Left kidney (tissue), 2 donors: Measurements from ENCODE around the gene STK32C. TPM values are rescaled to one million over a fixed set of nuclear protein-coding genes. Genes with fewer than 3 reads are reported as not detected.

Experiments used
- DNase-seq: peaks from one replicate; pipeline ENCODE4 v3.0.0-alpha.2; 2013
- polyA plus RNA-seq: library from polyadenylated mRNA; unstranded; fragments of 120-200 nt; gene quantifications from one replicate; pipeline ENCODE4 v1.2.1, GENCODE V29; 2013; ENCODE audit not compliant: insufficient read length

Gene STK32C
- polyA plus RNA-seq, 1 donor = 11.5 TPM

DNA sequence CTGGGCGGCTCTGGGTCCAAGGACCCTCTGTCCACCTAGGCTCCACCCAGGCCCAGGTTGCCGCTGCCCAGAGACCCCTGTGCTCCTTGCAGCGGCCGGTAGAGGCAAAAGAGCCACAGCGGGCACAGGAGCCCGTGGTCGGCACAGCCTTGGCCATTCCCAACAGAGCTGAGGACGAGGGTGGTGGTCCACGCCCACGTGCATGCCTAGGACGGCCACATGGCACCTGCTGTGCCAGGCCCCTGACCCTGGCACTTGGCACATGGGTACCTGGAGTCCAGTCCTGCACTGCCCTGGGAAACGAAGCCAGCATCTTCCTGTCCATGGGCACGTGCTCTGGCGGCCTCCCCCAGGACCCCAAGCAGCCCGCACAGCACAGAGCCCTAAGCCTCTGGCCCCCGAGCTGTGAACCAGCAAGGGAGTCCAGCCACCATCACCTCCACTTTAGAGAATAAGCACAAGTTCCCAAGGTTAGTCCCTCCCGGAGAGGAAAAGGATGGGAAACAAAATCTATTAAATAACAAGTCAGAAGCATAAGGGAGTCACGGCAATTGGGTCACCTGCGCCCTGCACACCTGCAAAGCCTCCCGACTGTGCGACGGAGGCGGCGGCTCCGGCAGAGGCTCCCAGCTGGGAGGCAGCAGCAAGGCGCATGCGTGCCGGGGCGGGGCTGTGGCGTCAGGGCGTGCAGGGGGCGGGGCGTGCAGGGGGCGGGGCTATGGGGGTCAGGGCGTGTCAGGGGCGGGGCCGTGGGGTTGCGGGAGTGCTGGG lies 59.1 kb downstream of the STK32C start:
- no peak for DNase-seq

- DNase-seq = no peak
Measured at GRCh38 chr10:132247943-132248342, 59.8 kb downstream of the STK32C start.

- DNase-seq = no peak
Measured at GRCh38 chr10:132246296-132246695, 61.5 kb downstream of the STK32C start.

DNA sequence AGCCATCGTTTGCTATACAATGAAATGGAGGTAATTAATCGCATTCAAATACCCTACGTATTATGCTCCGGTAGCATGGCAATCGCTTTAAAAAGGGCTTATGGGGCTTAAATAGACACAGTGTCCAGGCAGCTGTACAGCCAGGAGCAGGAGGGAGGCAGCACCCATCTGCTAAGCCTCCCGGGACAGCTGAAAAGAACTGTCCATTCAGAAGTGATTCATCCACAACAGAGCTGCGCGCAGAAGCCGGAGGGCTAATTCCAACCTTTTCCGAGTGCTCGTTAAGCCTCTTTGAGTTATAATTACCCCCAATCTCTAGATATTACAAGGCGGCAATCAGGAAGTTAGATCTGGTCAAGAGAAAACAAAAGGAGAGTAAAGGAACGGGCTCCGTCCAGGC lies 62.7 kb downstream of the STK32C start:
- DNase-seq = no peak

DNA sequence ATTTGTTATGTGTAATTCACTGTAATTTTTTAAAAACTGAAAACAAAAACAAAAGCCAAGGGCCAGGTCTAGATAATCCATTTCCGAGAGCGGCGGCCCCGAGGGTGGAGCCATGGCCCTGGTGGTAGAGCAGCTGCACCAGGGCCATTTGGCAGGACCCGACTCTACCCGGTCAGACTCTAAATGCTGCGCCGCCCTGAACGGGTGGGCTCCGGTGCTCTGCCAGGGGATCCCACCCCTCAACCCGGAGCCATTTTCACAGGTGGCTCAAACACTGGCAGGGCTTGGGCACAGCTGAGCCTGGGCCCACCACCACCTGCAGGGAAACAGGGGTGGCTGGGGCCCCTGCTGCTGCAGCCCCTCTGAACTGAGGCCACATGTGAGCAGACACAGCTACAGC lies 64.1 kb downstream of the STK32C start:
- no peak for DNase-seq

- no peak for DNase-seq
Measured at GRCh38 chr10:132243141-132243540, 64.6 kb downstream of the STK32C start.

GRCh38 chr10:132242103-132242840 lies 65.5 kb downstream of the STK32C start:
- no peak for DNase-seq

- no peak for DNase-seq
Measured at GRCh38 chr10:132241496-132241895, 66.3 kb downstream of the STK32C start.

- no peak for DNase-seq
Measured at GRCh38 chr10:132241086-132241485, 66.7 kb downstream of the STK32C start.

DNA sequence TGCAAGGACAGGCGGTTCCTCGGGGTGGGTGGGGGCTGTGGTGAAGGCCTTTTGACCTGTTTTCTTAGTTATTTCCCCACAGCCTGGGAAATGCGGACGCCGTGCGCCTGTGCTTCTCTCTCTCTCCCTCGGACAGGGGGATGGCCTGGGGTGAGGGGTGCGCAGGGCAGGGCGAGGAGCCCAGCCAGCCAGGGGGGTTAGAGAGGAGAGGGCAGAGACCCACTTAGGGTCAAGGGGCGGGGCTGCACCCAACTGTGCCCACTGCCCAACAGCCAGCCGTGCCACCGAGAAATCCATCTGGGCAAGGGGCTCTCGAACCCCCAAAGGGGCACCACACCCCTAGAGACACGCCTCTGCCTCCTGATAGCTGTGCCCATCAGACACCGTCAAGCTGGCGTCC lies 67.2 kb downstream of the STK32C start:
- DNase-seq = no peak

- no peak for DNase-seq
Measured at GRCh38 chr10:132240156-132240555, 67.6 kb downstream of the STK32C start.

GRCh38 chr10:132239126-132240031 lies 68.4 kb downstream of the STK32C start:
- DNase-seq = no peak

DNA sequence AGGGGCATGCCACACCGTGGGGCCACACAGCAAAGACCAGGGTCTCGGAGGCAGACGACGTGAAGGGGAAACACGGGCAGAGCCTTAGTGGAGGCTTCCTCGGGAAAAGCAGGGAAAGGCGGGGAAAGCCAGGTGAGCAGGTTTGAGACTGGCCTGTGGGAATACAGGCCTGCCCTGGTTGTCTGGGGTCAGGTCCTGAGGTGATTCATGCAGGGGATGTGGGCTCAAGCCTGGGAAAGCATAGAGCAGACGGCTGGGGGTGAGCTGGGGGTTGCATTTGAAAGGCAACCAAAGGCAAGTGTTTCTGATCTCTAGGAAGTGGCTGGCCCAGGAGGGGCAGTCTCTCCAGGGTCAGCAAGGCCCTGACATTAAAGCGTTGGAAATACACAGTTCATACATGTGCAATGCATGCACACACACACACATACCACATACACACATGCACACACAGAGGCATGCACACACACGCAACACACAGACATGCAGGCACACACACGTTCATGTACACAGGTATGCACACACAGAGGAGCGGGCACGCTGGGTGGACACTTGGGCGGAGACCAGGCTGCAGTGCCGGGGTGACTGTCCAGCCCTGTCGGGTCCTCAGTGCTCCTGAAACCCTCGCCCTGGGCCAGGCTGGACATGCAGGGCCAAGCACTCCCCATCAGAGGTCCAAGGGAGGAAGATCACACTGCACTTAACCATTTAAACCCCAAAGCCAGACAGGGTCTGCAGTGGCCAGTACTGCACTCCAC lies 69.2 kb downstream of the STK32C start:
- no peak for DNase-seq

GRCh38 chr10:132237871-132238270 lies 69.9 kb downstream of the STK32C start:
- DNase-seq = no peak

DNA sequence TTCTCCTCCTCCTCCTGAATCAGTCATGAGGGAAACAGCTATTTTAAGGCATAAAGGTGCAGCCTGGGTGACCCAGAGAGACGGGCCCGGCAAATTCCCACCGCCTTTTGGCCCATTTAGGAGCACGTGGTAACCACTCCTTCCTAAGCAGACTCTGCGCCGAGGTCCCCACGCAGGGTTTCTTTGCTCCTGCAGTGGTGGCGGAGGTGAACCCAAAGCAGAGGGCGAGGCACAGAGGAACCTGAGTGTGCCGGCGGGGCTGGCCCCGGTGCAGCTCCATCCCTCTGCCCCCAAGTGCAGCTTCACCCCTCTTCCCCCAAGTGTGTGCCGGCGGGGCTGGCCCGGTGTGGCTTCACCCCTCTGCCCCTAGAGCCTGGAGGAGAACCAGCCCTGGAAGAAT lies 70.4 kb downstream of the STK32C start:
- DNase-seq = no peak

DNA sequence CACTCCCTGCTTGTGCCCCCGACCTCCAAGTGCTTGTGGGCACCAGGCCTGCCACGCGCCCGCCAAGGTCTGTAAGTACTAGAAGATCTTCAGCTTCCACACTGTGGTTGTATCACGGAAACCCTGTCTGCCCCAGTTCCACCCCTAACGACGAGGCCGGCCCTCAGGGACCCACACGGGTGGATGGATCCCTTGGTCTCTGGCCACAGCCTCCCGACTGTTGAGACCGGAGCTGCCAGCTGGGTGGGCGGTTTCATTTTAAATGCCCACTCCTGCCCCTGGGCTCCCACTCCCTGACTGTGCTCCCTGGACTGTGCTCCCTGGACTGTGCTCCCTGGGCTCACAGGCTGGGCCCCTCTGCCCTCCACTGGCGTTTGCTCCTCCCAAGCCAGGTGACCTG lies 70.9 kb downstream of the STK32C start:
- DNase-seq = no peak

GRCh38 chr10:132236161-132236560 lies 71.6 kb downstream of the STK32C start:
- DNase-seq = no peak

- DNase-seq = no peak
Measured at GRCh38 chr10:132234860-132235259, 72.9 kb downstream of the STK32C start.

DNA sequence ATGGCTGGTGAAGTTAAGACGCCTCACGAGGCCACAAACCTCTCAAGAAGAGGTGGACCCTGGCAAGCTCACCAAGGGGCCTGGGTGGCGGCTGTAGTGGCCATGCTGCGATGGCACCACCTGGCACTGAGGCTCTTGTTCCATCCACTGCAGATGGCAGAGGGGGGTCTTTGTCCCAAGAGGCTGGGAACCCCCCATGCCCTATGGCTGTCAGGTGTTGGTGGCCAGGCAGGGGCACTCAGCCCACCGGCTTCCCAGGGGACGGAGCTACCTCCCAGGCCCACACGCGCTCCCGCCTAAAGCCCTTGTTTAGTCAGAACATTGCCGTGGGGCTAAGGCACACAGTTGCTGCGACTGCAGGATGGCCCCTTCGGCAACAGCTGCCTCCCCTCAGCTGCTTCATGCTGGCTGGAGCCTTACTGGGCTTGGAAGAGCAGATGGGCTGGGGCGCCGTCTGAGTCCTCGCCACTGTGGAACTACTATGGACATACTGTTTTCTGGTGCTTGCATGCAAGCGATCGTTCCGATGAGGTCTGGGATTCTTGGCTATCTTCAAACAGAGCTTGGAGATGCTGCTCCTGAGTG lies 74.2 kb downstream of the STK32C start:
- no peak for DNase-seq

DNA sequence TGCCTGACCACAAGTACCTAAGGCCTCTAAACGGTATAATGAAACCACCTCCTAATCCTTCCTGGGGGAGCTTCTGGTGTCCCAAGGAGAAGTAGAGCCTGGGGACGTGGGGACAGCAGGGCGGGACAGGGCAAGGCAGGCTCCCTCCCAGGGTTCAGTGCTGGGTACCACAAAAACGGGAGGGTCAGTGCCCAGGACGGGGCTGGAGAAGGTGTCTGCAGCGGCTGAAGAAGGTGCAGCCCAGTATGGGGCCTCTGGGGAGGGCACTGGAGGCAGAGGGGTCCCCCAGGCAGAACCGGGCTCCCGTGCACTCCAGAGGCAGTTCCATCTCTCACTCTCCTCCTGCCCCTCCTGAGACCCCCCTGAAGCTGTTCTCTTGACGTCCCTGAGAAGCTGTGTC lies 74.8 kb downstream of the STK32C start:
- DNase-seq = no peak
